Inflammatory macrophage treated with lipopolysaccharide for 1 hour (primary cell): Measurements from ENCODE around the gene ARRB1.
A peak's percentile ranks its signal among the peaks of the same experiment; 100 is the strongest.
"Not testable (repeated sequence)": the region's sequence is repeated elsewhere in the genome, so short reads cannot be mapped to it uniquely, and the experiment has no call there.

Experiments
- DNase-seq, 2 donors: peaks; one replicate each; pipeline ENCODE4 v3.0.0-alpha.2; 2020 to 2022

ARRB1 gene

DNA sequence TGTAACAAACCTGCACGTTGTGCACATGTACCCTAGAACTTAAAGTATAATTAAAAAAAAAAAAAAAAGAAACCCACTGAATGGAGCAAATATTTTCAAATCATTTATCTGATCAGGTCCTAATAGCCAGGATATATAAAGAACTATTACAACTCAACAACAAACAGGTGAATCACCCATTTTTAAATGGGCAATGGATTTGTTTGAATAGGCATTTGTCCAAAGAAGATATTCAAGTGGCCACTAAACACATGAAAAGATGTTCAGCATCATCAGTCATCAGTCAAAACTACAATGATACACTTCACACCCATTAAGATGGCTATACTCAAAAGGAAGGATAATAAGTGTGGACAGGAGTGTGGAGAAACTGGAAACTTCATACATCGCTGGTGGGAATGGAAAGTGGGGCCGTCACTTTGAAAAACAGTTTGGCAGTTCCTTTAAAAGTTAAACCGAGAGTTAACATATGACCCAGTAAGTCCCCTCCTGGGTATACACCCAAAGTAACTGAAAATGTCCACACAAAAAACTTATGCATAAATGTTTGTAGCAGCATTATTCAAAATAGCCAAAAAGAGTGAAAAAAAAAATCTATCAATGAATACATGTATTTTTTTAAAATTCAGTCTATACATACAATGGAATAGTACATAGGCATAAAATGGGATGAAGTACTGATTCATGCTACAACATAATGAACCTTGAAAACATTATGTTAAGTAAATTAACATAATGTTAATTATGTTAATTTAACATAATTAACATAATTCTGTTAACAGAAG is 53.1 kb downstream of the ARRB1 start:
- DNase-seq = no peak

DNA sequence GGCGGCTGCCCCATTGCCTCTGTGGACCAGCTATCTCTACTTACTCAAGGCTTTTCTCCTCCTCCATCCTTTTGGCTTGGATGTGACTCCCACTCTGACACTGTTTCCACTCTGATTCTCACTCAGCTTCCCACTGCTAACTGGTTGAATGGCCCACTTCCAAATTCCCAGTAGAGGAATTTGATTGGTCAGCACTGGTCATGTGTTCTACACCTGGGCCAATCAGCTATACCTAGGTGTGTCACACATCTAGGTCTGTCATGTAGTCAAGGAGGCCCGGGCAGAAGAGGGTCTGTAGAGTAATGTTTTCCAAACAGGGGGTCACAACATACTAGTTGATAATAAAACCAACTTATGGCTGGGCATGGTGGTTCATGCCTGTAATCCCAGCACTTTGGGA is 57.6 kb downstream of the ARRB1 start:
- no peak for DNase-seq

DNA sequence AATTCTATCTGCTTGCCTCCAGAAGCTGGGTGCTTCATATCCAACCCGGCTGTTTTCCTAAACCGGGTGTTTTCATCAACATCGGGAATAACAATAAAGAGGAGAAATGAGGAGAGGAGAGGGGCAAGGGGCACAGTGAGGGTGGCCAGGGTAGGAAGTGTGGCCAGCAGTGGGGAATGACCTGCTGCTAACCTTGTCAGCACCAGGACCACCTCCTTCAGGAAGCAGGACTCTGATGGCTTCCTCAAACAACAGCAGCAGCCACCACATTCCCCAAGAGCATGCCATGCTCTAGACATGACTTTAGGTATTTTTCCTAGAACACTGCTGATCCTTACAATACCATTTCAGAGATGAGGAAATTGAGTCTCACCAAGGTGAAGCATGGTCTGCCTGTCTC is 58.5 kb downstream of the ARRB1 start:
- DNase-seq = no peak

DNA sequence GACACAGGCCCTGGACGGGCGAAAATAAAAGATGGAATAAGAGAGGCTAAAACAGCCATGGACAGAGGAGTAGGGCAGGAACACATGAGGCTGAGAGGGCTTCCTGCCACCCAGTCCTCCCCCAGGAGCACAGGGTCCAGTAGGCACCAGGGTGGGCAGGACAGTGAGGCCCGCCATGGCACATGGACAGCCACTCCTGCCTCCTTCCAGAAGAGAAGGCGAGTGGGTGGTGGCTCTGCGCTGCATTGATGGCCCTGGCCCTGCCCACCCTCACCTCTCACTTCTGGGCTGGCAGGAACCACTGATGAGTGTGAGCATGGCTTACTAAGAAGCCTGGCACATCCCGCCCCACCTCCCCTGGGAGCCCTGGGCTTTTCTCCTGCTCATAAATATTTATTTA is 59.7 kb downstream of the ARRB1 start:
- DNase-seq = no peak

DNA sequence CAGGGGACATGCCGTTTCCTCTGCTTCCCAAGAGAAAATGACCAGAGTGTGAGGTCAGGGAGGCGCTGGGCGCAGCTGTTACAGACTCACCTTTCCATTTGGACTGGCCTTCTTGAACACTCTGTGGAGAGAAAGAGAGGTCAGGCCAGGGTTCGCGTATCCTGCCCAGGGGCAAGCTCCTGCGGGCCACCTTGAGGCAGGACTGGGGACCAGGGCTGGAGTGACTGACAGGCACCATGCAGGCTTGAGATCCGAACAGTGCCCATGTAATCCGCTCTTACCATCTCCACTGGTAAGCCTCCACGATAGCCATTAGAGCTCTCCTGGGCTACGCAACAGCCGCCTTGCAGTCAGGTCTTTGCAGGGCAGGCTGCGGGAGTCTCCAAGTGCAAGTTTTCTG is 61.5 kb downstream of the ARRB1 start:
- DNase-seq = no peak

DNA sequence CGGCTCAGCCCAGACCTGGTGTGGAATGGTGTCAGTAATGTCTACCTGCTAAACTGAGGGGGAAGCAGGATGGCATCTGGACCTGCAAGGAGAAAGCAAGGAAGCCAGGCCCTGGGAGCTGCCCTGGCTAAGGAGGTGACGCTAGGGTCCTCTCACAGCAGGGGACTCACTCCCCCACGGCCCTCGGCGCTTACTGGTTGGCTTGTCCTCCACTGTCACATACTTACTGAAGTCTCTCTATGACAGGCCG is 62.0 kb downstream of the ARRB1 start:
- DNase-seq = no peak

DNA sequence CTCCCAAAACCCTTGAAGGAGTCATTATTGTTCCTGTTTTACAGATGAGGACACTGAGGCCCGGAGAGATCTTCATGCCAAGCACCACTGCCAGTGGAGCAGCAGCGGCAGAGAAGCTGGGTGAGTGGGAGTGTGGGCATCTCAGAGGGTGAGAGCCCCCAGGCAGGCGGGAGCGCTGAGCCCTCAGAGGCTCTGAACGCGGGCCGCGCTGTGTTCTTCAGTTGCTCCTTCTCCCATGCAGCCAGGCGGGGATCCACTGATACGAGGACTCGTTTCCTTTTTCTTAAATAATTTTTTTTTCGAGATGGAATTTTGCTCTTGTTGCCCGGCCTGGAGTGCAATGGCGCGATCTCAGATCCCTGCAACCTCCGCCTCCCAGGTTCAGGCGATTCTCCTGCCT is 63.9 kb downstream of the ARRB1 start:
- no peak for DNase-seq

DNA sequence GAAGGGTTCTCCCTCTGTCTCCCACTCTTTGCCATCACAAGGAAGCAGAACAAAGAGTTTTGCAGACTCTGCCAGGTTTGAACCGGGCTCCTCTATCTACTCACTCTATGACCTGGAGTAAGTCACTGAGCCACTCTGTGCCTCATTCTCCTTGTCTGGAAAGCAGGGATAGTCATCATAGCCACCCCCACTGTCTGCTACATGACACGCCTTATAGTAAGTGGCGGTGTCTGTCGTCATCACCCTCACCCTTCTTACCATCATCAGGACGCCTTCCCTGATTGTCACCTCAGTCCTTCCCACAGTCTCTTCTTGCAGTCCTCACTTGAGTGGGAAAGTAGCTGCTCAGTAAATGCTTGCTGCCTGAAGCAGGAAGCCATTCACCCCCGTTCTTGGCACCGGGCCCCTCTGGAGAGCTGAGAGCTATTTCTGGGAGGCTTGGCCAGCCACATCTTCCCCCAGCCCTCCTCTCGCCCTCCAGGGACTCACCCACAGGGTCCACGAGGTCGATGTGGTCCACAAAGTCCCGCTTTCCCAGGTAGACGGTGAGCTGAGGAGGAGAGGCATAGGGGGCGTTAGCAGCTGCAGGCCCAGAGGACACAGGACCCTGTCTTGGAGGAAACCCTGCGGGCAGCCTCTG is 64.5 kb downstream of the ARRB1 start:
- peak in 1 of 2 donors; percentile 43 for DNase-seq

DNA sequence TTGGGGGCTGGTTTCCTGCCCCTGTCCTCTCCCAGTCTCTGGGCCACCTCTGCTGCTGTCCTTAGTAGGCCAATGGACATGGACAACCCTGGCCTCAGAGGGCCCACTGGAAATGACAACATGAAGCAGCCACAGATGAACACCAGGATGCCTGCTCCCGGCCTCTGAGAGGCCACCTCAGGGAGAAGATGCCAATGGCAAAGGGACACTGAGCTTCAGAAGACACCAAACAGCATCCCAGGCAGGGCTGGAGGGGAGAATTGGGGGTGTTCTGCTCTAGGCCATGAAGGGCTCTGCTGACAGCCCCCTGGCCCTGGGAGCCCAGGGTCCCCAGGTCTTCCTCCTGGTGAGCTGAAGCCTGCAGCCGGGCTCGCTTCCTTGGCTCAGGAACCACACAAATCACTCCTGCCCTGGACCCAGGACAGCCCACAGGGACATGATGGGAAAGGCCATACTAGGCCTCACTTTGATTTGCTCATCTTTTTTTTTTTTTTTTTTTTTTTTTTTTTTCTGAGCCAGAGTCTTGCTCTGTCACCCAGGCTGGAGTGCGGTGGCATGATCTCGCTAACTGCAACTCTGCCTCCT is 65.6 kb downstream of the ARRB1 start:
- no peak for DNase-seq

DNA sequence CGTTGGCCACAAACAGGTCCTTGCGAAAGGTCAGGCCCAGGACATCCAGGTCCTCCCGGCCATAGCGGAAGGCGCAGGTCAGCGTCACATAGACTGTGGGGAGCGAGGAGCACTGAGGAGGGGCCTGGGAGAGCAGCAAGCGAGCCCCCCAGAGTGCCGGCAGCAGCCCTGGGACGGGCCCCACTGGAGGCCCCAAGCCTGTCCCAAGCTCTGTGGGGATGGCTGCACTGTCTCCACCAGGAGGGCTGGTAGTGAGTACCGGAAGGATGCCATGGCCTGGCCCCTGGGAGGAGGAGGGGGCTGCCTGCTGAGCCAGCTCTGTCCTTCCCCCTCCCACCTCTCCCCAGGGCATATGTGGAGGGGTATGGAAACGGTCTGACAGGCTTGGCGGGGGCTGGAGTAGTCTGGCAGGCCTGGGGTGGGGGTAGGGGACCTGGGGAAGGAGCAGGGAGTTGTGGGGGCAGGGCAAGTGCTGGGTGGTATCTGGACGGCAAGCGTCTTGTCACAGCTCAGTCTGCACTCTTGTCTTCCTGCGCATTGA is 68.0 kb downstream of the ARRB1 start:
- no peak for DNase-seq

DNA sequence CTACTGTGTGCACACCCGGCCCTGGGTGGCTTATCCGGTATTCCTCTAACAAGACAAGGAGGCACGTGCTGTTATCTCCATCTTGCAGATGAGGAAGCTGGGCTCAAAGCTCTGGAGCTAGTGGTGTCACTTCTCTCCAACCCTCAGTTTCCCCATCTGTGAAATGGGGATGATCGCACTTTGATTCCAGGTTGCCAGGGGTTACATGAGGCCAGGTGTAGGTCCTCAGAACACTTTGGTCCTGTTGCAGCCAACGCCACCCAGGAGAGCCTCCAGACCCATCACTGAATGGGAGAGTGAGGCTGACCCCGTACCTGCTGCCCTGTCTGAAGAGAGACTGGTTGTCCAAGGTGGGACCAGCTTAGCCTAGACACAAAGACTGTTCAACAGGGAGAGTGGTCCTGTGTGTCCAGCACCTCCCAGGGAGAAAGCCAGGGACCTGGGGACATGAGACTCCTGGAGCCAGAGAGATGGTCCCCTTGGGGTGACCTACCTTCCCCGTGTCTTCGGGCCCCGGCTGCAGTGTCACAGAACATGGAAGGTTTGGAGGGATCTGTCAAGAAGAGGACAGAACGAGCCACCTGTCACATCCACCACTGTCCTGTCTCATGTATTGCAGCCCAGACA is 69.9 kb downstream of the ARRB1 start:
- no peak for DNase-seq

DNA sequence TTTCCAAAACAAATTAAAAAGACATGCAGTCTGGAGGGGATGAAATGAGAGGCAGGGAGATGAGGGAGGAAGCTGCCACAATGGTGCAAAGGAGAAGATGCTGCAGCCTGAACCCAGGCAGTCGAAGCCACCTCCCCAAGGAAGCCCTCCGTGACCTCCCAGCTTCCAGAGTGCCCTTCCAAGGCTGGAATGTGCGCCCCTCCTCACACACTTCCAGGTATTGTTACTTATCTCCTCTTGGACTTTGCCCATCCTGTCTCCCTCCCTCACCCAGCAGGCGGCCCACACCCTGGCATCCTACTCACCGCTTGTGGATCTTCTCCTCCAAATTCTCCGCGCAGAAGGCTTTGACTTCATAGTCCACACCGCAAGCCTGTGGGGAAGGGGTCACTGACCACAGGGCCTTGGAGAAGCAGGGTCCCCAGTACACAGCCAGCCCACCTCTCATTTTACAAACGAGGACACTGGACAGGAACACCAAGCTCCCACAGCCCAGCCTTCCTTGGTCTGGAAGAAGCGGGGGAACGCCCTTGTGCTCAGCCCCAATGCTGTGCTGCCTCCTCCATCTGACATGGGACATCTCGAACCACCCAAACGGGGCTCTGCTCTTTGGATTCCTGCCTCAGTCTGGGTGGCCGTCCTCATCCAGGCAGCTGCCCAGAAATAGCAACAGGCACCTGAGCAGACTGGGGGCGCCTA is 70.5 kb downstream of the ARRB1 start:
- DNase-seq = no peak

DNA sequence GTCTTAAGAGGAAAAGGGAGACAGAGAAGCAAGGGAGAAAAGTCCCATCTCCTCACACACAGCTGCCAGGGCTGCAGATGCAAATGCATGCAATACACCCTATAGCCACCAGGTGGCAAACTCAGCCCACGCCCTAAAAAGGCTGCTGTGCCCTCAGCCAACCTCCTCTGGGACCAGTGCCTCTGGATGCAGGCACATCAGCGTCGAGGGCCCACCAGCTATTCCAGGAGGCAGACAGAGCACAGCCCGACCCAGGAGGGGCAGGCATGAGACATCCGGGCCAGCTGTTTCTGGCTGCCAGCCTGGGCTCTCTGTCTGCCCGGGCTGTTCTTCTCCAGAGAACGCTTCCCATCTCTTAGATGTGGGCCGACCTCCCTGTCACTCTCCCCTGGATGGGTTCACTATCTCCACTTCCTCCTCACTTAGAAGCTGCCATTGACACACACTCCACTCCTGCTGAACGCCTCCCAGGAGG is 71.2 kb downstream of the ARRB1 start:
- DNase-seq = peak; percentile 54 to 90

DNA sequence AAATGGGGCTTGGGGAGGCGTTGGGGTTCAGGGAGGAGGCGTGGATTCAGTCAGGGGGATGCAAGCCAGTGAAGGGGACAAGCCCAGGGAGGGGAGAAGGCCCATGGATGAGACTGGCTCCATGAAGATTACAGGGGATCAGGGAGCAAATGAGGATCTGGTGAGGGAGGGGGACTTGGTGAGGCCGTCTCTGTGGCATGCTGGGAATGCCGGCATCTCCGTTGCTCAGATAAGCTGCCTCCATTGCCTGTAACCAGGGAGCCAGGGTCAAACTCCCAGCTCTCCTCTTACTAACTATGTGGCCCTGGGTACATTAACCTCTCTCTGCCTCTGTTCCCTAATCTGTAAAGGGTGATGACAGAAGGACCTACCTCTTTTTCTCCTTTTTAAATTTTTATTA is 72.2 kb downstream of the ARRB1 start:
- no peak for DNase-seq

DNA sequence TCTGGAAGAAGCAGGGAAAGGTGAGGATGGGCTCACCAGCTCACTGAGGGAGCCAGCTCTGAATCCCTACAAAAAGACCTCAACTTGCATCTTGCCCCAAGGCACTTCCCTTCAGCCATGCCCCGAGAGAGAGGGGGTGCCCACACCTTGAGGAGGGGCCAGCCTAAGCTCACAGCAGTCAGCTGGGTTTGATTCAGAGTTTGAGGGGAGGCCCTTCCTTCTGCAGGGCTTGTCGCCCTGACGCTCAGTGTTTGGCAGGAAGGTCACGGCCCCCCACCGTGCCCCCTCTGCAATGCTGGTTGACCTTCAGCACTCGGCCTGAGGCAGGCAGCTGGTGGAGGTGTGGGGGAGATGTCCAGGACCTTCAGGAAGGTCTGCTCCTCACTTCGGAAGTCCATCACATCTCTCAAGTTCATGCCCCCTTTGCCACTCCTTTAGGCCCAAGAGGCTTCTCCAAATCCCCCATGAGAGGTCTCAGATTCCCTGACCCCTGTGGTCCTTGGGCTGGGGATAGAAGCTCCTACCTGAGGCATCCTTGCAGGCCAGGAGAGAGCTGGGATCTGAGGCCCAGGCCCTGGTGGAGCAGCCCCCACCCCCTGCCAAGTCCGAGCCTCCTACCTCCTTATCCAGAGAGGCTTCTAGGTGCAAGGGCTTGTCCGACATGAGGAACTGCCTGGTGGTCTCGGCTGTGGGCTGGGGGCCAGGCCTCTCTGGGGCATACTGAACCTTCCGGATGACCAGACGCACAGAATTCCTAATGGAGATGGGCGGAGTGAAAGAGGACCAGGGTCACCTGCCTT is 73.3 kb downstream of the ARRB1 start:
- no peak for DNase-seq

DNA sequence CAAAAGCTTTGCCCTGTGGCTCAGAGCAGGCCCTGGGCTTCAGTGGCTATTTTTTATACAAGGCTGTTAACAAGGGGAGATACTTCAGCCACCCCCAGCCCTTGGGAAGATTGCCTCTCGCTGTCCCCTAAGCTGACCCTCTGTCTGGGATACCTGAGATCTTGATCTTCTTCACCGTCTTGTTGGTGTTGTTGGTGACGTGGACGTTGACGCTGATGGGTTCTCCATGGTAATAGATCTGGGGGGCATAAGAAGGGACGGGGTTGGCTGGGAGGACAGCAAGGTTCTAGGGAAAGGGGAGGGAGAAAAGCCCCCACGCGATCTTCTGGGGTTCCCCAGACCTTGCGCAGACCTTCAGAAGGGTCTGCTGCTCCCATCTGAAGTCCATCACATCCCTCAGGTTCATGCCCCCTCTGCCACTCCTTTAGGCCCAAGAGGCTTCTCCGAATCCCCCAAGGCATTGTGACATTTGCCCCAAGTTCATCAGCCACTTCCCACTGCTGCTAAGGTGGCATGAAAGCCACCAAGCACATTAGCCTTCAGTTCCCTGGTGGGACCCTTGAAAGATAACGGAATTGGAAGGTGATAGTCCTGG is 74.2 kb downstream of the ARRB1 start:
- DNase-seq = no peak

DNA sequence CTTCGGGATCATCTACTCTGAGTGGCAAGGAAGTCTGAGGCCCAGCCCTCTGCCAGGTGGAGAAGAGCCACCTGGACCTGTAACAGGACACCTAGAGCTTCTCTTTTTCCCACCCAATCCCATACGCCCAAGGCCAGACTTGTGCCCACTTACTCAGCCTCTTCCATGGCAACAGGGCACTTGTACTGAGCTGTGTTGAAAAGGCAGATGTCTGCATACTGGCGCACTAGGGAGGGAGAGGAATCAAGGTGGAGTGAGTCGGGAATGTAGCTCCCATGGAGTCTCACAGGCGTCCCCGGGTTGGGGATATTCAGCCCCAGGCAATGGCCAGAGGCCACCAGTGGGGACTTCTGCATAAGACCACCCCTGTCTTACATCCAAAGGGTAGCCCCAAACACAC is 74.8 kb downstream of the ARRB1 start:
- DNase-seq = no peak

DNA sequence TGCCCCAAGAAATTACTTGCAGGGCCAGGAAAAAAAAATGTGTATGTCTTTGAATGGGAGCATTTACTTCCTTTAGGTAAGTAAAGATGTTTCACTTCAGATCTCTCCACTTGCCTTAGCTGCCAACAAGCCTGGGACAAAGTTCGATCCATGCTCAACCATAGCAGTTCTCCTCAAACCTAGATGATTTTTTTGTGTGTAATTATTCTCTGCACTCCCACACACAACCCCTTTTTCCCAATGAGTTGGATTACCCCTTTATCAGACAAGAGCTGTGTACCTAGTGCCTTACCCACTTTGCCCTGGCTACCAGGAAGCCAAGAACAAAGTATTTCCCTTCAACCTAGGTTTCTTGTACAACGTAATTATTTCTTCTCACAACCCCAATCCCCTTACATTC is 75.3 kb downstream of the ARRB1 start:
- DNase-seq = no peak

DNA sequence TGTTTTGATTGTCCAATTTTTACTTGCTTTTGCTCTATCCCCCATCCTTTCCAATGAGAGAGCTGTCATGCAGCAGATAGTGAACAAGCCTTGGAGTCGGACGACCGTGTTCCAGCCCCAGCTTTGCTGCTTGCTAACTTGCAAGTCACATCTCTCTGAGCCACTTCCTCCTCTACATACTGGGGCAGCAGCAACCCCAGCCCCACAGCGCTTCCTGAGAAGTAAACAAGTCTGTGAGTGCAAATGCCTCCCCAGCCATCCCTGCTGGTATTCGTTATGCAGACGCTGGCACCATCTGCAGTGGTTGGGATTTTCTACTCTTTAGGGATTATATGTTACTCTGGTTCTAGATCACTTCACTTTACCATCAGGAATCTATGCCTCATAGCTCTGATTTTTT is 75.9 kb downstream of the ARRB1 start:
- peak in 1 of 2 donors; percentile 18 for DNase-seq

DNA sequence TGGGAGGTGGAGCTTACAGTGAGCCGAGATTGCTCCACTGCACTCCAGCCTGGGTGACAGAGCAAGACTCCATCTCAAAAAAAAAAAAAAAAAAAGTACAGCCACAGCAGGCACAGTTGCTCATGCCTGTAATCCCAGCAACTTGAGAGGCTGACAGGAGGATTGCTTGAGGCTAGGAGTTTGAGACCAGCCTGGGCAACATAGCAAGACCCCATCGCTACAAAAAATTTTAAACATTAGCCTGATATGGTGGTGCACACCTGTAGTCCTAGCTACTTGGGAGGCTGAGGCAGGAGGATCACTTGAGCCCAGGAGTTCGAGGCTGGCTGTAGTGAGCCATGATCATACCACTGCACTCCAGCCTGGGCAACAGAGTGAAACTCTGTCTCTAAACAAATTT is 76.7 kb downstream of the ARRB1 start:
- not testable (repeated sequence) for DNase-seq

DNA sequence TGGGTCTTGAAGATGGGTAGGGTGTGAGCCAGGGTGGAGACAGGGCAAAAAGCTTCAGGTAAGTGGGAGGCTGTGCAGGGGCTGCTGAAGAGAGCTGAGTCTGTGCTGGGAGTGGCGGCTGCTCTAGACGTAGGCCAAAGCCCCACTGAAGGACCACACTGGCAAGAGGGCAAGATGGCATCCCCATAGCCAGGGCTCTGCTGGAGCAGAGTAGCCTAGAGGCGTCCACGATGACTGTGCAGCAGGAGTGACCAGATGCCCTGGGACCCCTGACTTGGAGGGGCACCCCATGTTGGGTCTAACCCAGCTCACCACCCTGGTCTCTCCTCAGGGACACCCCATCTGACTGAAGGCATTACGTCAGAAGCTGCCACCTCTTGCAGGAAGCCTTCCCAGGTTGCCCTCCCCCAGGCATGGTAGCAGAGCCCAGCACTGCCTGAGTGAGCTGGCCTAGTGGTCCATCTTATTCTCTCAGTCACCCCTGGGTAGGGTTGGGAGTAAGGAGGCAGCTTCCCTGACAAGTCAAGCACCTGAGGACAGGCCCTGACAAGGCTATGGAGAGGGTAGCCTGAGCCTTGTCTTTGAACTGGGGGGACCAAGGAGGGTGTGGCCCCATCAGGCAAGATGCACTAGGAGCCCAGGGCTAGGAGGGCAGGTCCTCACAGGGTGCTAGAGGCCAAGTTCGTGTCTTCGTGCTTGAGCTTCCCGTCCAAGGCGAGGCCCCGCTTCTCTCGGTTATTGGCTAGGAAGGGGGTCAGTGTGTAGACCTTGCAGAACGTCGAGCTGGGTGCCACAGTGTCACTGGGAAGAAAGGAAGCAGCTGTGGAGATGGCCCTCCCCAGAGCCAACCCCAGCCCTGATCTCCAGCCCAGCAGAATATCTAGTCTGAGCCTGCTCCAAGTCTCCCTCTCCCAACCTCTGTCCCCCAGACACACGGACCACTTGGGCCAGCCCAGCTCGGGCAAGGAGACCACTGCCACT is 77.8 kb downstream of the ARRB1 start:
- no peak for DNase-seq
